SIG-M5 treated with dmso at 0.1 percent for 504 hours (cell line): Measurements from ENCODE around the gene MRPL51.
"Not testable (repeated sequence)": the region's sequence is repeated elsewhere in the genome, so short reads cannot be mapped to it uniquely, and the experiment has no call there.

Source experiments
- DNase-seq: peaks from one replicate; lab custom pipeline; 2025; ENCODE audit not compliant: unreplicated experiment; lab: John Stamatoyannopoulos, UW

MRPL51 gene

GRCh38 chr12:6532051-6532926 lies 39.2 kb upstream of the MRPL51 start:
- DNase-seq: peak; percentile 94

GRCh38 chr12:6530576-6531260 lies 37.7 kb upstream of the MRPL51 start:
- DNase-seq: no peak

- DNase-seq: no peak
Measured at GRCh38 chr12:6529291-6529737, 36.3 kb upstream of the MRPL51 start.

- DNase-seq: no peak
Measured at GRCh38 chr12:6528539-6529235, 35.6 kb upstream of the MRPL51 start.

- DNase-seq: no peak
Measured at GRCh38 chr12:6527711-6528110, 34.6 kb upstream of the MRPL51 start.

GRCh38 chr12:6526766-6527525 lies 33.9 kb upstream of the MRPL51 start:
- no peak for DNase-seq

GRCh38 chr12:6526201-6526600 lies 33.1 kb upstream of the MRPL51 start:
- DNase-seq: no peak

GRCh38 chr12:6524648-6525047 lies 31.6 kb upstream of the MRPL51 start:
- DNase-seq: no peak

GRCh38 chr12:6523708-6524107 lies 30.6 kb upstream of the MRPL51 start:
- DNase-seq: no peak

- DNase-seq: no peak
Measured at GRCh38 chr12:6522193-6522592, 29.1 kb upstream of the MRPL51 start.

- DNase-seq: no peak
Measured at GRCh38 chr12:6520186-6520585, 27.1 kb upstream of the MRPL51 start.

GRCh38 chr12:6508087-6508486 lies 15.0 kb upstream of the MRPL51 start:
- DNase-seq: no peak

GRCh38 chr12:6507102-6507998 lies 14.3 kb upstream of the MRPL51 start:
- no peak for DNase-seq

- no peak for DNase-seq
Measured at GRCh38 chr12:6500466-6500865, 7.4 kb upstream of the MRPL51 start.

GRCh38 chr12:6497291-6497690 lies 4.2 kb upstream of the MRPL51 start:
- not testable (repeated sequence) for DNase-seq

- DNase-seq: peak; percentile 41
Measured at GRCh38 chr12:6494968-6495367, 1.9 kb upstream of the MRPL51 start.

GRCh38 chr12:6494258-6494743 lies 1.2 kb upstream of the MRPL51 start:
- DNase-seq: no peak

- peak; percentile 98 for DNase-seq
Measured at GRCh38 chr12:6493497-6494257, 615 bp upstream of the MRPL51 start, which contains the start of gene NCAPD2. Gene NCAPD2 (plus strand): TSS chr12:6494102. CDS start chr12:6495099, 997 bp downstream.

- DNase-seq: not testable (repeated sequence)
Measured at GRCh38 chr12:6490673-6491072, 2.4 kb downstream of the MRPL51 start.
